Neuron (in vitro differentiated cells): Measurements from ENCODE around the gene PLA2G4F.

Experiments
- H2AFZ ChIP-seq: one replicate; pipeline ENCODE4 v1.6.1; 2013; ENCODE audit warnings: low read depth, mild to moderate bottlenecking, inconsistent platforms, low read length, moderate library complexity
- H3K27me3 ChIP-seq: one replicate; pipeline ENCODE4 v1.6.1; 2013; ENCODE audit warnings: low read length; ENCODE audit not compliant: insufficient read depth
- H3K36me3 ChIP-seq: one replicate; pipeline ENCODE4 v1.6.1; 2013; ENCODE audit warnings: low read length; ENCODE audit not compliant: insufficient read depth
- H3K4me1 ChIP-seq: one replicate; pipeline ENCODE4 v1.6.1; 2013; ENCODE audit warnings: low read length; ENCODE audit not compliant: insufficient read depth
- H3K4me3 ChIP-seq: 2 replicates; pipeline ENCODE4 v1.5.1; 2013; ENCODE audit warnings: mild to moderate bottlenecking, low read length, moderate library complexity
- H3K9me3 ChIP-seq: one replicate; pipeline ENCODE4 v1.6.1; 2013; ENCODE audit warnings: low read length

The PLA2G4F gene

DNA sequence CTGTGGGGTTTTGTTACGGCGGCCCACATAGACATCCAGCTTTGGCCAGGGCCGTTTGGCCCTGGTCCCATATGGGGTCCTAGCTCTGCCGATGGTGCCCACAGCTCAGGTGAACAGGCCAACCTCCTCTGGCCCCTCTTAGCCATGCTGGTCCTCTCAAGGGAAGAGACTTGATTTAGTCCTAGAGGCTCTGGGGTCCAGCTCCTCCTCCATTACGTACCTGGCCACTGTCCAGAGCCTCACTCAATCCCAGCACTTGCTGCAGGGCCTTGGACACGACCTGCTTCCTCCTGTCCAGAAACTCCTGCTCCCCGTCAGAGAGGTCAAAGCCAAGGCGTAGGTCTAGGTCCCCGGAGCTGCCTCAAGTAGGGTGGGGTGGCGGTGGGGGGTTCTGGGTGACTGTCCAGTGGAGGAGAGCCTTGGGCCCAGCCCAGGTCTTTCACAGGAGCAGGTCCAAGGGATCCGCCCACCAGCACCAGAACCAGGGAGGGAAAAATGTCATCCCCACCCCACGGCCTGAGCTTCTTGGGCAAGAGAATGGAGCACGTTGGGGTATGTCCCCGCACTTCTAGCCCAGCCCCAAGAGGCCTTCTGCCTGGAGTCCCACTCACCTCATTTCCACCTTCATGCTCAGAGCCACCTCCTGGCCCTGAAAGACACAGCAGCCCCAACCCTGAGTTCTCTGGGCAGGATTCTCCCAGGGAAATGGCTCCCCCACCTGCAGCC lies 6.8 kb downstream of the PLA2G4F start:
- no peak overlapping the region for H2AFZ ChIP-seq
- no peaks in the 10 kb centered on the region for H3K36me3 ChIP-seq
- H3K27me3 ChIP-seq = no peaks in the 10 kb centered on the region

DNA sequence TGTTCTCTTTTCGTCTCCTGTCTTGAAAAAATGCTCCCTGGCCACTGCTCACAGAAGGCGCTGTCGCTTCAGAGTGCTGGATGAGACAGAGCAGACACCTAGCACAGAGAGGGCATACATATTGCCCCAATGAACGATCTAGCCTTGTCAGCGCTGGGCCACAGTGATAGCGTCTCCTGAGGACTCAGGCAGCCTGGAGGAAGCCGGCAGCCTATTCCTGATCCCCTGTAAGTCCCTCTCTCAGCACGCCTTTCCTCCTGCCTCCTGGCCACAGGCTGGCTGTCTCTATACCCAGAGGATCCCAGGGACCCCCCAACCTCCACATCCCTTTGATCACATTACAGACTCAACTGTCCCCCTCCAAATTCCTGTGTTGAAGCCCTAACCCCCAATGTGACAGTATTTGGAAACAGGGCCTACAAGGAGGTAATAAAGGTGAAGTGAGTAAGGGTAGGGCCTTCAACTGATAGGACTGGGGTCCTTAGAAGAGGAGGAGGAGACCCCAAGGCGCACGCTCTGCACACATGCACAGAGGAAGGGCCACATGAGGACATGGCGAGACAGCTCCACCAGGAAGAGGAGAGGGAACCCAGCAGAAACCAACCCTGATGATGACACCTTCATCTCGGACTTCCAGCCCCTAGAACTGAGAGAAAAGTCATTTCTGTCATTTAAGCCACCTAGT lies 7.5 kb downstream of the PLA2G4F start:
- Histone ChIP-seq H3K4me1 (no peaks in the 10 kb centered on the region), H3K9me3 (no peaks in the 10 kb centered on the region), H2AFZ (no peak overlapping the region), H3K4me3 (no peak overlapping the region), H3K27me3 (no peaks in the 10 kb centered on the region), H3K36me3 (no peaks in the 10 kb centered on the region)

More for the DNA sequence above, 6.8 kb downstream of the PLA2G4F start:
- no peaks in the 10 kb centered on the region for H3K9me3 ChIP-seq
- no peaks in the 10 kb centered on the region for H3K4me1 ChIP-seq
- H3K4me3 ChIP-seq = no peak overlapping the region

DNA sequence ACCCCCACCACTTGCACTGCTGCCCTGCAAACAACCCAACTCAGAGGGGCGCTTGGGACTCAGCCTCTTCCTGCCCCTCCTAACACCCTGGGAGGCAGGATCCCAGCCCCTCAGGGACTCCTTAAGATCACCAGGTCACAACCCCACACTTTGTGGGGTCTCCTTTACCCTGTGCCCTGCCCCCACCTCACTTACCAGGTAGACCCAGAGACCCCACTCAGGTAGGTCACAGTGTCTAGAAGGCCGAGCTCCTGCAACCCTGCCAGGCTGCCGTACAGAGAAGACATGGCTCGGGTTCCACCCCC lies 9.1 kb downstream of the PLA2G4F start:
- no peaks in the 10 kb centered on the region for H3K9me3 ChIP-seq
- H3K27me3 ChIP-seq = no peaks in the 10 kb centered on the region
- H3K4me3 ChIP-seq = no peak overlapping the region
- no peaks in the 10 kb centered on the region for H3K4me1 ChIP-seq
- H2AFZ ChIP-seq = no peak overlapping the region
- H3K36me3 ChIP-seq = no peaks in the 10 kb centered on the region

DNA sequence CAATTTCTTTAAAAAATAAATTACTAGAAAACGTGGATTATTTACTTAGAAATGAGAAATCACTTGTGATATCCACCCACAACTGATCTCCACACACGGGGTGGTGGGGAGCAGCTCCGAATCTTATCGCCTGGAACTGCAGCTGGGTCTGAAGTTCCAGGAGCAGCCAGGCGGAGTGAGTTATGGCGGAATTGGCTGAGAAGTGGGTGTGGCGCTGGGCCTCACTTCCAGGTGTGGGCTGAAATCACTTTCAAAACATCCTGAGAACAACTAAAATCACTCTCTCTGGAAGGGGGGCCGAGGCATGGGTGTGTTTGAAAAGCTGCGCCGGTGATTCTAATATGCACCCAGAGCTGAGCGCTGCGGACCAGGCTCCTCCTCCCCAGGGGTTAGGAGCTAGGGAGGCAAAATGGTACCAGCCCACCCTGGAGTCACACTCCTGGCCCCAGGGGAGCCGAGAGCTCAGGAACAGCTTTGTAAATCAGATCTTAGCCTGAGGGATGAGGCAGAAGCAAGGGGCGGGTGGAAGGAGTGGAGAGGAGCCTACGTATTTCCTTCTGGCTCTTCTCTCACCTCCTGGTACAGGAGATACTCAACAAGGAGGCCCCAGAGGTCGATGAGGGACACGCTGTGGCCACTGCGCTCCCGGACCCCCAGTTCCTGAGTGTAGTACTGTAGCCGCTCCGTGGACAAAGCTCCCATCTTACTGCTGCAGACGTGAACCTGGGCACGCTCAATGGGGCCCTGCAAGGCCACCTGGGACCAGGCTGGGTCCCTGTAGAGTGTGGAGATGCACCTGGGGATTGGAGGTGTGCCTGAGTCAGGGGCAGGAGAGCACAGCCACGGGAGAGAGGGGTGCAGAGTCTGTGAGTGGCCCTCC lies 9.6 kb downstream of the PLA2G4F start:
- H3K36me3 ChIP-seq = no peaks in the 10 kb centered on the region
- H3K27me3 ChIP-seq = no peaks in the 10 kb centered on the region
- H3K4me3 ChIP-seq = no peak overlapping the region
- H2AFZ ChIP-seq = no peak overlapping the region
- no peaks in the 10 kb centered on the region for H3K4me1 ChIP-seq
- H3K9me3 ChIP-seq = no peaks in the 10 kb centered on the region

DNA sequence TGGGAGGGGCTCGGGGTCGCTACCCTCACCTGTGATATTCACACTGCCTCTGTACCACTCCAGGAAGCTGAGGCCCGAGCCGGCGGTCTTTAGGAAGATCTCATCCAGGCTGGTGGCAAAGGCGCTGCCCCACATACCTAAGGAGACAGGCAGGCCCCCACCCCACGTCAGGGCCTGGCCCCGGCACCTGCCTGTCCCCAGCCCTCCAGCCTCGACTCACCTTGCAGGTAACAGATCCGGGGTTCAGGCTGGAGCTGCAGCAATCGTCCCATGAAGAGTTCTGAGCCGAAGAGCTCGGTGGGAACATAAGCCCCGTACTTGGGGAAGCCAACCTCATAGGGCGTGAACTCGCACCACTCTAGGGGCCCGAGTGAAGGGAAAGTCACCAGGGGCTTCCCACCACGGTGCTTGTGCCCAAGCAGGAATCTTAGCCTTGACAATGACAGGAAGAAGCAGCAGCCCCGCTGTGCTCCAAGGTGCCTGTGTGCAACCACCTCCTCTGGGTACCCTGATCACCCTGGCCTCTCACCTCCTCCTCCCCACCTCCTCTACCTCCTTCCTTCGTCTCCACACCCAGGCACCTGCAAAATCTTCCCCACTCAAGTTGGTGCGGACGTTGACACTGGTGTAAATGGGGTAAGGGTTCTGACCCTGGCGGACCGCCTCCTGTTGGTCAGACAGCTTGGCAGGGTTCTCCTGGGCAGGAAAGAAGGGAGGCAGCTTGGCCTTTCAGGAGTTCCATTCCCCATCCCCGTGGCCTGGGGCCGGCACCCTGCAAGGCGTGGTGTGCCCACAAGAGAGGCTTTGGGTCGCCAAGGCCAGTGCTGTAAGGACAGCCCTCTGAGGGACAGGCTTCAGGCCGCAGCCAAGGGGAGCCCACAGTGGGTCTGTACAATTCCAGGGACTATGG lies 10.6 kb downstream of the PLA2G4F start:
- Histone ChIP-seq H3K27me3 (no peaks in the 10 kb centered on the region), H3K4me1 (no peaks in the 10 kb centered on the region), H3K36me3 (no peaks in the 10 kb centered on the region), H3K9me3 (no peaks in the 10 kb centered on the region), H2AFZ (no peak overlapping the region), H3K4me3 (no peak overlapping the region)

DNA sequence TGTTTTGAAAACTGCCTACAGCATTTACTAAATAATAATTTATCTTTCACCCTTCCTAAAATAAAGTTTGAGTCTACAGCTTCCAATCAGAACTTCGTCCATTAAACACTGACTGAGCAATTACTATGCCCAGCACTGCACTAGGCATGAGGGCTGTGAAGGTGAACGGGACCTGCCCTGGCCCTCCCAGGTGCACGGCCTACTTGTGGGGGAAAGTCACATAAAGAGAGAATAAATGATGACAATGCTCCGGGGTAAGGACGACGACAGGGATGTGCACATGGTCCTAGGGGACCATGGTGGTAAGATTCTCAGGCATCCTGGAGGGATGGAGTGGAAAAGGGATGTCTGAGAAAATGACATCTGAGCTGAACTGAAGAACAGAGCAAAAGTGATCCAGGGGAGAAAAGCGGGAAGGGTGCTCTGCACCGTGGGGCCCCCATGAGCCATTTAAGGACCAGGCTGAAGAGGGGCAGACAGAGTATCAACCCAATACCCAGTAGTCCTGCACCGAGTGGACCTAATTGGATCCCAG lies 11.5 kb downstream of the PLA2G4F start:
- Histone ChIP-seq H3K4me3 (no peak overlapping the region), H3K4me1 (no peaks in the 10 kb centered on the region), H3K9me3 (no peaks in the 10 kb centered on the region), H3K36me3 (no peaks in the 10 kb centered on the region), H3K27me3 (no peaks in the 10 kb centered on the region), H2AFZ (no peak overlapping the region)

DNA sequence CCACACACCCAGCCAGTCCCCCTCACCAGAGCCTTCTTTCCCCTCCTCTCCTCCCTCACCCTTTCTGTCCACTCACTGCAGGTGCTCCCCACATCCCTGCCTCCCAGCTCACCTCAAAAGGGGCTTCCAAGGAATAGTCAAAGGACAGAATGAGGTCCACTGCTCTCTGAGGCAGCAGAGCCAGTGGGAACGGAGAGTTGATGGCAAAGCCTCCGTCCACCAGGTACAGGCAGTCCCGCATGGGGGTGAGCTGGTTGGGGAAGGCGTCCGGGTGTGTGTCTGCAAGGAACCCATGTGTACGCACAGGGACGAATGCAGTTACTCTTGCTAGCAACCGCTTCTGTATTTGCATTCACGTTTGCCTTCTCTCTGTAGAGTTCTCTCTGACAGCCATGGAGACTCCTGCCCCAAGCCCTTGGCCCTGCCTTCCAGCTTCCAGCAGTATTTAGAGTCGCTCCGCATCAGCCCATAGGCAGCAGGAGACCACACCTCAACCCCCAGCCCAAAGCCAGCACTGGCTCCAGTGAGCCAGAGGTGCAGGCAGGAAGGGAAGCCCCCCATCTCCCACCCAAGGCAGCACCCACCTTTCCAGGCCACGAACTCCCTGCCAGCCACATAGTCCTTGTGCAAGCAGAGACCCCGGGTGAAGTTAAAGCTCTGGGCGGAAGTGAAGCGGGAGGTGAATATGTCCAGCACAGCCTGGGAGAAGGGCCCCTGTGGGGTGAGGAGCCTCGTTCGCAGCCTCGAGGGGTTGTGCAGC lies 12.4 kb downstream of the PLA2G4F start:
- Histone ChIP-seq H3K9me3 (no peaks in the 10 kb centered on the region), H2AFZ (no peak overlapping the region), H3K4me1 (no peaks in the 10 kb centered on the region), H3K4me3 (no peak overlapping the region), H3K27me3 (no peaks in the 10 kb centered on the region), H3K36me3 (no peaks in the 10 kb centered on the region)

DNA sequence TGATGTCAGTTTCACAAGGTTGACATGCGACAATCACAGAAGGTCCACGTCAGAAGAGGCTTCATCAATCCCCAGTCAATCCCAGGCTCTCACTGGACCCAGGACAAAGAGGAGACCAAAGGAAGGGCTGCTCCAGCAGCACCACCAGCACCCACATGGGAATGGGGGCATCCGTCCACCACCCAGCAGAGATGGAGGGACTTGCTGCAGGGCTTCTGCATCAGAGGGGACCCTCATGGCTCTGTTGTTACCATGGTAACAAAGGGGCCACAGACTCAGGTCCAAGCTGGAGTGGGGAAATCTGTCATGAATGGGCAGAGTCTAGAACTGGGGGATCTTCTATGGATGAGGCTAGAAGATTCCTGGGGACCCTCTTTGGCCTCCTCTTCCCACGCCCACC lies 13.1 kb downstream of the PLA2G4F start:
- Histone ChIP-seq H3K36me3 (no peaks in the 10 kb centered on the region), H3K4me1 (no peaks in the 10 kb centered on the region), H3K9me3 (no peaks in the 10 kb centered on the region), H3K27me3 (no peaks in the 10 kb centered on the region), H3K4me3 (no peak overlapping the region), H2AFZ (no peak overlapping the region)

DNA sequence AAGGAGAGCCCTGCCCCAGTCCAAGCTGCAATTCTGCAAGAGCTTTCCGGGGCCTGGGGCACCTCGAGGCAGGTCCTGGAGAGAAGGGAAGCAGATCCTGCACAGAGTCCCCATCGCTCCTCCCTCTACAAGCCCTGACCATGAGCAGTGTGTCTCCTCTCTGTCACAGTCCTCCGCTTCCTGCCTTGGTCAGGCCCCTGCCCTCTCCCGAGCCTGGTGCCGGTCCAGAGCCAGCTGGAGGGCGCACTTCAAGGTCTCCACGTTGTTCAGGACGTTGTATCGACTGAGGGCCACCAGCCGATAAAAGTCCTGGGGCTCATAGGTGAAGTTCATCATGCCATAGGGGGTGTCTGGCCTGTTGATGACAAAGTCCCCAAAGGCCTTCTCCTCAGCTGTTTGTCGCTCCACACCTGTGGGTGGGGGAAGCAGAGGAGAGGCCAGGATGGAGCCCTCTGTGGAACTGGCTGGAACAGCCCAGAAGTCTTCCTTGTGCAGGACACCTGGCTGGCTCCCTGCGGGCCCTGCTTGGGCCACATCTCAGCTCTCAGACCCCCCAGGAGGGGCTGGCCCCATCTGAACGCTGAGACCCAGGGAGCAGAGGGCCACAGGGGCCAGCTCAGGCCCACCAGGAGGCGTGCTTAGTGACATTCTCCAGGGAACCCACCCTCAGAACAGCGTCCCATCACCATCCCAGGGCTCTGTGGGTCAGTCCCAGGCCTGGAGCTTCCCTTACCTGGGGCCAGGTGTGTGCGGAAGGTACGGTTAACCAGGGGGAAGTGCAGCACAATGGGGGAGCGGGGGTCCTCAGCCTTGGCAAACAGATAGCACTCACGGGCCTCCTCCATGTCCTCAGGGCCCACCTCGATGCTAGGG lies 14.4 kb downstream of the PLA2G4F start:
- no peaks in the 10 kb centered on the region for H3K9me3 ChIP-seq
- H3K4me3 ChIP-seq = no peak overlapping the region
- no peaks in the 10 kb centered on the region for H3K36me3 ChIP-seq
- H2AFZ ChIP-seq = no peak overlapping the region
- no peaks in the 10 kb centered on the region for H3K27me3 ChIP-seq
- no peaks in the 10 kb centered on the region for H3K4me1 ChIP-seq

DNA sequence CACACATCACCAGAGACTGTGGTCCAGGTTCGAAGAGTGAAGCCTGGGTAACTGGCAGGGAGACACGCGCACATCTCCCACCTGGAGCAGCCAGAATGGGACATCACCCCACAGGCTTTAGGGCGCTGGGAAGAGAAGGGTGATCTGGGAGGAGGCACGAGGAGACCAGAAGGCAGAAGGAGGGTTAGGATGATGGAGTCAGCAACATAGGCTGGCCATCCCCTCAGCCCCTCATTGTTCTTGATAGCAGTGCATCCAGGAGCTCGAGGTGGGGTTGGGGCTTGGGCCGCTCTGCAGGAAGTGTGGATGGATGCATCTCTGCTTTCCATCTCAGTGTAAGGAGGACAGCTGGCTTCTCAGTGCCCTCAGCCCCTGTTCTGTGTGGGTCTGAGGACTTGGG lies 15.2 kb downstream of the PLA2G4F start:
- Histone ChIP-seq H3K36me3 (no peaks in the 10 kb centered on the region), H2AFZ (no peak overlapping the region), H3K9me3 (no peaks in the 10 kb centered on the region), H3K4me1 (no peaks in the 10 kb centered on the region), H3K27me3 (no peaks in the 10 kb centered on the region), H3K4me3 (no peak overlapping the region)

DNA sequence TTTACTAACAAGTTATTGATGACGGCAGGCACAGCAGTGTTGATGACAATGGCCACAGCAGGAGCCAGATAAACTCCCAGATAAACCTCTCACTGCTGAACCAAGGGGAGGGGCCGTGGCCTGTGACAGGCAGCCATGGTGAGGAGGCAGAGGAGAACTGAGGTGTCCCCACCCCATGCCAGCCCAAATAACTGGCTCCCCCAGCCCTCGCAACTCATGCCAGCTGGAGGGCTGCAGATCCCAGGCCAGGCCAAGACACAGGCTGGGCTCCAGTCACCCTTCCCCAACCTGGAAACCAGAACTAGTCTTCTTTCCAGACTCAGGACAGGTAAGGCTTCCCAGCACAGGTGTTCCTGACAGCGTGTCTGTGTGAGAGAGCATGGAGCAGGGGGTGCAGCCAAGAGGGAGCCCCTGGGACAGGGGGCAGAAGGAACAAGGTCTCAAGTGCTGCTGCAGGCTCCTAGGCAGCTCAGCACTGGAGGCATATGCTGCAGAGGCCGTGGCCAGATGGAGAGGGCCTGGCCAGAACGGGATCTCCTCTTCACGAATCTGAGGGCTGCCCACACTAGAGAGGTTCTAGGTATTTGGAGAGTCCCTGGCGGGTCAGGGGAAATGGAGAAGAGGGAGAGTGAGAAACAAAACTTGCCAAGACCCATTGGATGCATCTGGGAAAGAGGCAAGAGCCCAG lies 15.9 kb downstream of the PLA2G4F start:
- H3K4me1 ChIP-seq = no peaks in the 10 kb centered on the region
- H3K27me3 ChIP-seq = no peaks in the 10 kb centered on the region
- no peaks in the 10 kb centered on the region for H3K9me3 ChIP-seq
- H2AFZ ChIP-seq = no peak overlapping the region
- no peak overlapping the region for H3K4me3 ChIP-seq
- H3K36me3 ChIP-seq = no peaks in the 10 kb centered on the region
